BLaER1 (cell line): ENCODE data around the gene CRY2.

Source experiments
- H3K27ac ChIP-seq: shearing (Covaris generic); formaldehyde crosslinking; 2 replicates; pipeline ENCODE4 v1.8.1; 2022
- H3K27me3 ChIP-seq: shearing (Covaris generic); formaldehyde crosslinking; 2 replicates; pipeline ENCODE4 v1.8.1; 2022
- H3K36me3 ChIP-seq: shearing (Covaris generic); formaldehyde crosslinking; 2 replicates; pipeline ENCODE4 v1.8.1; 2022
- H3K4me1 ChIP-seq: shearing (Covaris generic); formaldehyde crosslinking; 2 replicates; pipeline ENCODE4 v1.8.1; 2022
- H3K4me2 ChIP-seq: shearing (Covaris generic); formaldehyde crosslinking; 2 replicates; pipeline ENCODE4 v1.8.1; 2022
- H3K4me3 ChIP-seq: shearing (Covaris generic); formaldehyde crosslinking; 2 replicates; pipeline ENCODE4 v1.8.1; 2022
- H3K9ac ChIP-seq: shearing (Covaris generic); formaldehyde crosslinking; 2 replicates; pipeline ENCODE4 v1.8.1; 2022
- H3K9me3 ChIP-seq: shearing (Covaris generic); formaldehyde crosslinking; 2 replicates; pipeline ENCODE4 v1.8.1; 2022
- H4K20me1 ChIP-seq: shearing (Covaris generic); formaldehyde crosslinking; 2 replicates; pipeline ENCODE4 v1.8.1; 2022
- Cebpa-rat ChIP-seq: shearing (Covaris generic); IDR thresholded peaks from 2 replicates; pipeline ENCODE4 v1.8.1; 2022

Gene CRY2

GRCh38 chr11:45913514-45913913 lies 66.2 kb downstream of the CRY2 start:
- no peaks in the 10 kb centered on the region for H3K9me3 ChIP-seq
- TF ChIP-seq Cebpa-rat, result no peak
- no peak overlapping the region for H3K4me3 ChIP-seq
- no peak overlapping the region for H3K4me2 ChIP-seq
- H4K20me1 ChIP-seq, result peaks cover 70% of the 10 kb centered on the region
- H3K9ac ChIP-seq, result no peak overlapping the region
- H3K27me3 ChIP-seq, result no peaks in the 10 kb centered on the region
- H3K4me1 ChIP-seq, result peaks cover 13% of the 10 kb centered on the region
- peaks cover 80% of the 10 kb centered on the region for H3K36me3 ChIP-seq
- no peak overlapping the region for H3K27ac ChIP-seq

- Histone ChIP-seq H3K4me3 (no peak overlapping the region), H3K9me3 (no peaks in the 10 kb centered on the region), H3K27me3 (no peaks in the 10 kb centered on the region), H3K4me2 (no peak overlapping the region), H3K36me3 (peaks cover 74% of the 10 kb centered on the region), H4K20me1 (peaks cover 66% of the 10 kb centered on the region), H3K9ac (no peak overlapping the region), H3K27ac (no peak overlapping the region), H3K4me1 (peaks cover 18% of the 10 kb centered on the region)
- no peak for TF ChIP-seq Cebpa-rat
Measured at GRCh38 chr11:45913942-45914635, 66.8 kb downstream of the CRY2 start.

DNA sequence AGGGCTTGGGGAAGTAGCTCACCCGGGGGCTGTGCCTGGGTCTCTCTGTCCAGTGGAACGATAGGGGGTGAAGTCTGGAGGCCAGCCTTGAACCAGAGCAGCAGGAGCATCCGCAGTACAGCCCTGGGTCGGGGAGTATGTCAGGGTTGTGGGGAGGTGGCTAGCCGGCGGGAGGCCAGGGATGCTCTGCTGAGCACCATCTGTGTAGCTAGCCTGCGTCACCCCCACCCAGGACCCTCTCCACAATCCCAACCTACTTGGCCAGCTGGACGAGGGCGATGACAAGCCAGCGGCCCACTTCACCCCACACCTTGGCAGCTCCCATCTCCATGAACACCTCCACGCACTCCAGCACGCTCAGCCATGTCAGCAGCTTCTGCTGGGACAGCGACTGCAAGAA lies 68.2 kb downstream of the CRY2 start:
- H3K9ac ChIP-seq, result no peak overlapping the region
- H3K27me3 ChIP-seq, result peaks cover 6% of the 10 kb centered on the region; the same call in 1 of the 2 replicates
- H3K4me3 ChIP-seq, result no peak overlapping the region
- H3K9me3 ChIP-seq, result no peaks in the 10 kb centered on the region
- peaks cover 53% of the 10 kb centered on the region for H4K20me1 ChIP-seq
- no peak overlapping the region for H3K4me2 ChIP-seq
- no peak for TF ChIP-seq Cebpa-rat
- peaks cover 61% of the 10 kb centered on the region for H3K36me3 ChIP-seq
- H3K4me1 ChIP-seq, result peaks cover 32% of the 10 kb centered on the region
- no peak overlapping the region for H3K27ac ChIP-seq

DNA sequence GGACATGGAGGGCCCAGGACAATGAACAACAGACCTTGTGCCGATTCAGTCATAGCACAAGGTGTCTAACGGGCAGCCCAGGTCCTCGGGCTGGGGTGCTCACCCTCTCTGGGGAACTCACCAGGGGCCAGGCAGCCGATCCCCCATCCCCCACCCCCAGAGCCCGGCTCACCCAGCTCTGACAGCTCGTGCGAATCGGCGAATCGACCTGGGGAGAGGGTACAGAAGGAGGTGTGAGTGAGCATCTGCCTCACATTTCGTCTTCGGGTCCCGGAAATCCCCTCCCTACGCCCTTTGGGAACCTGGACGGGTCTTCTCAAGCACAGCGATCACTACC lies 70.0 kb downstream of the CRY2 start:
- Histone ChIP-seq H3K27ac (peak overlapping the region; percentile 94), H3K27me3 (peaks cover 24% of the 10 kb centered on the region), H4K20me1 (peaks cover 48% of the 10 kb centered on the region), H3K4me3 (peak overlapping the region; percentile 91), H3K36me3 (peaks cover 43% of the 10 kb centered on the region), H3K9me3 (no peaks in the 10 kb centered on the region), H3K4me2 (peak overlapping the region; percentile 98), H3K9ac (peak overlapping the region; percentile 94), H3K4me1 (peaks cover 50% of the 10 kb centered on the region)
- TF ChIP-seq Cebpa-rat, result no peak

DNA sequence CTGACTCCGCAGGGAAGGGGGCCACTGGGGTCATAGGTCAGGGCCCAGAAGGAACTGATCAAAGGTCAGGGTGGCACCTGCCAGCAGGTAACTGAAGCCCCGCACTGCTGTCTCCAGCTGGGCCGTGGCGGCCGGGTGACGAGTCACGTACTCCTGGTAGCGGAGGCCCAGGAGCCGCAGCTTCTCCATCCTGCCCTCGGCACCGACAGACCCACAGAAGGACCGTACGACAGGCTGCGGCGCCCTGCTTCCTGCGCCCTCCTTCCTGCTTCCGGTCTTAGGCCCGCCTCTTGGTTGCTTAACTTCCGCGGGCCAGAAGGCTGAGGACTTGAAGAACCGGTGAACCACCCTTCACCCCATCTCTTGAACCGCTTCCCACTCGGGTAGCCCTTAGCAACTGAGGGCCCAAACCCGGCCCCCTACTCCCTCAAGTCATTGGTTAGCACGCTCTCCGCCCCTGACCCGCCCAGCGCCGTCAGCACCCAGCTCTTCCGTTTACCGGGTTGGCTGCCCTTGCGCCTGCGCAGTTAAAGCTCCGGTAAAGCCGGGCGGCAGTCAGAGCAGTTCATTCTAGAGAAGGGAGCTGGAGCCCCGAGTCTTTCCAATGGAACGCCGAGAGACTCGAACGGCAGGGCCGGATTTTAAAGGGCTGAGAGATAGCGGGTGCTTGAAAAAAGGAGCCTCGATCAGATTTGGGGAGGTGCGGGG lies 70.5 kb downstream of the CRY2 start, which contains the start of gene PEX16:
TSS of gene PEX16 (minus strand) at position 255 of the 708 bp plus-strand sequence. CDS start at position 189, 66 bp downstream.
- peaks cover 55% of the 10 kb centered on the region for H3K4me1 ChIP-seq
- peaks cover 30% of the 10 kb centered on the region for H3K27me3 ChIP-seq
- peak within 1 kb of the TSS; percentile 98 for H3K4me2 ChIP-seq
- H3K27ac ChIP-seq, result peak within 1 kb of the TSS; percentile 94
- H3K36me3 ChIP-seq, result peaks cover 37% of the 10 kb centered on the region
- H3K4me3 ChIP-seq, result peak within 1 kb of the TSS; percentile 91
- peak; percentile 99 for TF ChIP-seq Cebpa-rat
- H3K9ac ChIP-seq, result peak within 1 kb of the TSS; percentile 94
- no peaks in the 10 kb centered on the region for H3K9me3 ChIP-seq
- peaks cover 47% of the 10 kb centered on the region for H4K20me1 ChIP-seq

- H3K4me3 ChIP-seq, result peak overlapping the region; percentile 91
- H3K36me3 ChIP-seq, result peaks cover 31% of the 10 kb centered on the region
- peaks cover 62% of the 10 kb centered on the region for H3K4me1 ChIP-seq
- H3K27me3 ChIP-seq, result peaks cover 36% of the 10 kb centered on the region
- peak overlapping the region; percentile 94 for H3K27ac ChIP-seq
- peak overlapping the region; percentile 94 for H3K9ac ChIP-seq
- H4K20me1 ChIP-seq, result peaks cover 40% of the 10 kb centered on the region
- TF ChIP-seq Cebpa-rat, result no peak
- H3K4me2 ChIP-seq, result peak overlapping the region; percentile 98
- no peaks in the 10 kb centered on the region for H3K9me3 ChIP-seq
Measured at GRCh38 chr11:45918331-45918941, 71.2 kb downstream of the CRY2 start.

DNA sequence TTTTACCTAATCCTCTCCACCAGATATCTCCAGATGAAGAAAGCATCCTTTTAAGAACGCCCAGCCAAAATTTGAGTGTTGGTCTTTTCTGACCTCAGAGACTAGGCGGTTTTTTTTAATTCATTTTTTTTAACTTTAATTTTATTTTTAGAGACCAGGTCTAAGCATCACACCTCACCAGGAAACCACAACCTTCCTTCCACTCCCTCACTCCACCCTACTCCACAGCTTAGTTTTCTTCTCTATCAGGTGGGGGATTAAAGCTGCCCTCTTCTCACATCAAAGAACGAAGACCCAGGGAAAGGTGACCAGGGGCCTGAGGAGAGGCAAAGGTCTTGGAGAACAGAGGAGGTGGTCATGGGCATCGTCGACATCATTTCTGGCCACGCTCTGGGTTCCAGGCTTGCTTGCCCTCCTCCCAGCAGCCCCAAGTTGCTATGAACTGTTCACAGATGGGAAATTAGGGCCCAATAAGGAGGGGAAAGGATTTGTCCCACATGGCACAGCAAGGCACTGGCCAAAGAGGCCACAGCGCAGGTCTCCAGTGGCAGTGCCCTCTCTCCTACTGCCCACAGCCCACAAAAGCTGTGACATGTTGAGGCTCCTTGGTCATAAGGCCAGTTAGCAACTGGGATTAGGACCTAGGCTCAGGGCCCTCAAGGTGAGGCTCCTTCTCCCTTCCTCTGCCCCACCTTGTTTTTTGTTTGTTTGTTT lies 71.8 kb downstream of the CRY2 start:
- Histone ChIP-seq H3K9me3 (no peaks in the 10 kb centered on the region), H3K4me3 (peak overlapping the region; percentile 91), H3K27ac (no peak overlapping the region), H3K4me1 (peaks cover 68% of the 10 kb centered on the region), H3K36me3 (peaks cover 24% of the 10 kb centered on the region), H3K27me3 (peaks cover 38% of the 10 kb centered on the region), H3K9ac (no peak overlapping the region), H4K20me1 (peaks cover 35% of the 10 kb centered on the region), H3K4me2 (peak overlapping the region; percentile 98)
- no peak for TF ChIP-seq Cebpa-rat

DNA sequence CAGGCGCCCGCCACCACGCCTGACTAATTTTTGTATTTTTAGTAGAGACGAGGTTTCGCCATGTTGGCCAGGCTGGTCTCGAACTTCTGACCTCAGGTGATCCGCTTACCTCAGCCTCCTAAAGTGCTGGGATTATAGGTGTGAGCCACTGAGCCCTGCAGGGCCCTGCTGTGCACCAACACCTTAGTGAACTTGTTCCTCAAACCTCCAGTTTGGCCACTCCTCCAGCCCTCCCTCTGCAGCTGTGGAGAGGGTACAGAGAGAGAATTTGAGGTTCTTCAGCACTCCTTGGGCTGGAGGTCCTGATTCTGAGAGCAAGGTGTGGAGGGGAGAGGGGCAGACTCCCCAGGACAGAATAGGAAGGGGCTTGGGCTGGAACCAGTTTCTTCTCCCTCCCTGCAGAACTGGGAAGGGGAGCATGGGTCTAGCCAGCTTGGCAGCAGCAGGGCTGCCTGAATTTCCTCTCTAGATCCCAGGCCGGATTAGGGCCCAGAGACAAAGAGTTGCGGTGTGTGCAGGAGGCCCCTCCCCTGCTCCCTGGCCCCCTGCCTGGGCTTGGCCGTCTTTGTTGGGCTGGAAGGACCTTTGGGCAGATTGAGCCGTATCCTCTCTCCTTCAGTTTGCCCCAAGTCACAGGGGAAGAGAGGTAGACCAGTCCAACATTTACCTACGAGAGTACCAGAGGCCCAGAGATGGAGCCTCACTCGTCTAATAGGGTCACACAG lies 72.7 kb downstream of the CRY2 start:
- TF ChIP-seq Cebpa-rat, result no peak
- Histone ChIP-seq H3K4me3 (no peak overlapping the region), H3K4me2 (peak overlapping the region; percentile 98), H3K27me3 (peaks cover 38% of the 10 kb centered on the region), H3K27ac (no peak overlapping the region), H3K4me1 (peaks cover 77% of the 10 kb centered on the region), H3K9ac (no peak overlapping the region), H4K20me1 (peaks cover 34% of the 10 kb centered on the region; the same call in 1 of the 2 replicates), H3K36me3 (peaks cover 16% of the 10 kb centered on the region), H3K9me3 (no peaks in the 10 kb centered on the region)
